CD4-positive, alpha-beta T cell treated with Interleukin-15 for 1 hour (primary cell): ENCODE results near the gene FLNB.
A peak's percentile ranks its signal among the peaks of the same experiment; 100 is the strongest.

Source experiments
- DNase-seq: peaks from one replicate; pipeline ENCODE4 v3.0.0-alpha.2; 2020

Gene FLNB

DNA sequence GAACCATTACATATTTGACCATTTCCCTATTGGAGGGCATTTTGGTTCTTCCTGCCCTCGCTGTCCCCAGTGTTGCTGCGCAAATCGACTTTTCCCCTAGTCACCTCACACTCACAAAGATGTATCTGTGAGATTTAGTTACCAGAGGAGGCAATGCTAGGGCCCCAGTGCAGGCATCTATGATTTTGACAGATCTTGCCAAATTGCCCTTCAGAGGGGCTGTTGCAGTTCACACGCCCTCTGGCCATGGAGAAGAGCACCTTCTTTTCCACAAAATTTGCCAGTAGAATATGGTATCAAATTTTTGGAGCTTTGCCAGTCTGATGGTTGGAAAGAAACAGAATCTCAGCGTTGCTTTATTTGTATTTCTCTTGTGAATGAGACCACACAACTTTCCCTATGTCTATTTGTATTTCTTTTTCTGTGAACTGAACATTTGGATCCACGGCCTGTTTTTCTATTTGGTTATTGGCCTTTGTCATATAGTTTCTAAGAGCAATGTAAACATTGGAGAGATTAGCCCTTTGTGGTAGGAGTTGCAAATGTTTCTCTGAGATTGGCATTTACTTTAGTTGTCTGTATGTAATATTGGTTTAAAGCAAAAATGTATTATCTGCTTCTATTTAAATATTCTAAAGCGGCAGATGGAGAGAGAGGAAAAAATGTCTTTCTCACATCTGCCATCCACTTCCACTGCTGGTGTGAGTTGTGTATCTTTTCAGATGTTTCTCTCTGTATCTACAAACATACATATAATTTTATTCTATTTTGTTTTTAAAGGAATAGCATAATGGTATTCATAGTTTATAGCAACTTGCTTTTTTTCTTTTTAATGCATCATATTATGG lies 136.5 kb downstream of the FLNB start:
- DNase-seq = no peak

DNA sequence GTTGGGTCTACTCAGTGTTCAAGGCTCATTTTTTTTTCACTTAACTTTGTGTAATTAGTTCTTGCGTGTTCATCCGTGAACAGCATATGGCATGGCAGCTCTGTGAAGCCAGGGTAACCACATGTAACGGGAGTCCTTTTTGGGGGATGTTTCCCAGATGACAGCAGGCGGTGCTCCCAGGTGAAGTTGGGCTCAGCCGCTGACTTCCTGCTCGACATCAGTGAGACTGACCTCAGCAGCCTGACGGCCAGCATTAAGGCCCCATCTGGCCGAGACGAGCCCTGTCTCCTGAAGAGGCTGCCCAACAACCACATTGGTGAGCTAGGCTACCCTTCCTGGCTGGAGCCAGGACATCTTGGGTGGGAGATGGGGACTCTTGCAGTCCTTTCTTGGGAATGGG lies 139.8 kb downstream of the FLNB start:
- DNase-seq = no peak

DNA sequence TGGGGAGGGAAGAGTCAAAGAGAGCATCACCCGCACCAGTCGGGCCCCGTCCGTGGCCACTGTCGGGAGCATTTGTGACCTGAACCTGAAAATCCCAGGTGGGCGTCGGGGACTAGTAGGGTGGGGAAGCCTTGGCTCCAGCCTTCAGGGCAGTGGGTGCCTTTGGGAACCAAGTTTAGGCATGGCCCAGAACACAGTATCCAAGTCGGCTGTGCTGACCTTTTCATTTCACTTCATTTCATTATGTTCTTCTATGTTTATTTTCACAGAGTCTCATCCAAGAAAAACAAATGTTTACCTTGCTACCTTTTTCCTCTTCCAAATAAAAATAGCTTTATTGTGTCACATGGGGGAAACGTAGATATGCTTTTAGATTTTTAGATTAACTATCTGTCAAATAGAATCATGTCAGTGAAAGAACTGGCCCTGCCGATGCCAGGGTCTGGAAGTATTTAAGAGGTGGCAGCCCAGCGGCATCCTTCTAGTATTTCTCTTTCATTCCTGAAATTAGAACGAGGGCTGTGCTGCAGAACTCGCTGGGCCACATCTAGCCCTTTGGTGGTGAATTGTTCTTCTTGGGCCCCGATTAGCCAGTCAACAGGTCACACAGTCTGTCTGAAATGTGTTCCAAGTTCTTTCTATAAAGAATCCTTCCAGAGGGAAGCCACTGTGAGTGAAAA lies 142.0 kb downstream of the FLNB start:
- no peak for DNase-seq

DNA sequence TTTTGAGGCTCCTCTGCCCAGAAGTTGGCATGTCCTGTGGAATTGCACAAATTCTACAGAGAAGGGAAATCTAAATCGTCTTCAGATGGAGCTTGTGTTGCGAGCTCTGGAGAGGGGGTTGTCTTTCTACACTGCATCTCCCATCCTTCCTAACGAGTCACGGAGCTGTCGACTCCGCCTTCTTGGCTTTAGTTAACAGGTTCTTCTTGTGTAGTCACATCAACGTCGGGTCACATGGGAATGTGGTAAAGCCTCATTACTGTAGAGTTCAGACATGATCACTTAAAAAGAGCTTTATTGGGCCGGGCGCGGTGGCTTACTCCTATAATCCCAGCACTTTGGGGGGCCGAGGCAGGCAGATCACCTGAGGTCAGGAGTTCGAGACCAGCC lies 142.6 kb downstream of the FLNB start:
- no peak for DNase-seq

DNA sequence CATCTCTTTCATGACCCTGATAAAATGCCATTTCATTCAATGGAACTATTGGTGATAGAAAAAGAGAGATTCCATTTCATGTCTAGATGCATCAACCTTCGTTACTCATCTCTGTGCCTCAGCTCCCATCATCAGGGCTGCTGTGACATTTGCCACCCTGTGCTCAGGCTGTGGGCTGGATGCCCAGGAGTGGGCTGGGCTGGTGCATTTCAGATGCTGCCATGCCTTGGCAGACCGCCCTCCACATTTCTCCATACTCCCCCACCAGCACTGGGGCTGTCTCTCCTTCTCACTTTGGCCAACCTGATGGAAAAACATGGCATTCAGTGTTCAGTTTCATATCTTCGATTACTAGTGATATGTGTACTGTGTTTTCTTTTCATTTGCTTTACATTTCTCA lies 143.4 kb downstream of the FLNB start:
- DNase-seq = no peak

DNA sequence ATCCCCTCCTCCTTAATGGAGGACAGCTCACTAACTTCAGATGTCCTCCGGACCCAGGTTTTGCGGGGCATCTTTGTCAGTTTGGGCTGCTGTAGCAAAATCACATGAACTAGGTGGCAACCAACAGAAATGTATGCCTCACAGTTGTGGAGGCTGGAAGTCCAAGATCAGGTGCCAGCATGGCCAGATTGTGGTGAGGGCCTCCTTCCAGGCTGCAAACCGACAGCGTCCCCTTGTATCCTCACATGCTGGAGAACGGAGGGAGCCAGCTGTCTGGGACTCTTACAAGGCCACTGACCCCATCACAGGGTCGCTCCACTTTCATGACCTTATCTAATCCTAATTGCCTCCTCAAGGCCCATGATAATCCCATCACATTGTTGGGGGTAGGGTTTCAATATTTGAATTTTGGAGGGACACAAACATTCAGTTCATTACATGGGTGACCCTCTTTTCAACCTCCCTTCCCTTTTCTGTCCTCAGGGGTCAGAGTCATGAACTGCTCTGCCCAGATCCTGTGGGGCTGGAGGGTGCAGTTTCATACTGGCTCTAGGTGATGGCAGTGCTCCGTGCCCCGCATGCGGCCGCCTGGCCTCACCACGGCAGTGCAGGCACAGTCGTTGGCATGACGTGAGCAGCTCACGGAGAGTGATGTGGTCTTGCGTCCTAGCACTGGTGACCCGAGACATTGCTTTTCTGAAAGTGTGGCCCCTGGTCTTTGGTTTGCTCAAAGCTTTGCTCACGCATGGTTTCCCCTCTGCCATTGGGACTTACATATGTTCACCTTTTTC lies 144.2 kb downstream of the FLNB start:
- no peak for DNase-seq

DNA sequence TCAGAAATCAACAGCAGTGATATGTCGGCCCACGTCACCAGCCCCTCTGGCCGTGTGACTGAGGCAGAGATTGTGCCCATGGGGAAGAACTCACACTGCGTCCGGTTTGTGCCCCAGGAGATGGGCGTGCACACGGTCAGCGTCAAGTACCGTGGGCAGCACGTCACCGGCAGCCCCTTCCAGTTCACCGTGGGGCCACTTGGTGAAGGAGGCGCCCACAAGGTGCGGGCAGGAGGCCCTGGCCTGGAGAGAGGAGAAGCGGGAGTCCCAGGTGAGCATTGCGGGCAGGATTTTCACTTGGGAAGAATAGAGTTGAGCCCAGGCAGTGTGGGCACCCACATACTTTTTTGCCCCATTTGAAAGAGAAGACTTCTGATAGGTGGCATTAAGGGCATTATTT lies 145.1 kb downstream of the FLNB start:
- DNase-seq = no peak

DNA sequence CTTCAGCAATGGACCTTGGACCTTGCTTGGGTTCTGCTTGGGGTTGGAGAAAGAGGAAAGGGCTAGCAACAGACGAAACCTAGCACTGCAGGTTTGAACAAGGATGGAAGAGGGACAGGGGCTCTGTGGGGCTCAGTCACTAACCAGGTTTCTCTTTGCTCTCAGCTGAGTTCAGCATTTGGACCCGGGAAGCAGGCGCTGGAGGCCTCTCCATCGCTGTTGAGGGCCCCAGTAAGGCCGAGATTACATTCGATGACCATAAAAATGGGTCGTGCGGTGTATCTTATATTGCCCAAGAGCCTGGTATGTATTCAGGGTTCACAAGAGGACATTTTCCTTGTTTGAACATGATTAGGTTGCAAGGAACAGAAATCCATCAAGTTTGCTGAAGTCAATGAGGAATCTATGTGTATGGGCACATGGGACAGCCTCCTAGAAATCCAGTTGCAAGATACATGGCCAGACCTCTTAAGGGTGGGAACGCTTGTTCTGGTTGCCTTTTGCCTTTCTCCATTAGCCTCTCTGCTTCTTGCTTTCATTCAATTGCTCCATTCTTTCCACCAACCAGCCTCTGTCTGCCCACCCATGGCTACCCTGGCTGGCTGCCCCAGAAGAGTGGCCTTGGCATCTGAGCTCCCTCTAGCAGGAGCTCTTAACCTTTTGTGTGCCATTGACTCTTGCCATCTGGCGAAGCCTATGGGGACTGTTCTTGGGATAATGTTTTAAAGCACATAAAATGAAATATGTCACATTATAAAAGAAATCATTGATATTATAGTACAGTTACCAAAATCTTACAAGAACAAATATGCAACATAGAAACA lies 146.6 kb downstream of the FLNB start:
- no peak for DNase-seq

DNA sequence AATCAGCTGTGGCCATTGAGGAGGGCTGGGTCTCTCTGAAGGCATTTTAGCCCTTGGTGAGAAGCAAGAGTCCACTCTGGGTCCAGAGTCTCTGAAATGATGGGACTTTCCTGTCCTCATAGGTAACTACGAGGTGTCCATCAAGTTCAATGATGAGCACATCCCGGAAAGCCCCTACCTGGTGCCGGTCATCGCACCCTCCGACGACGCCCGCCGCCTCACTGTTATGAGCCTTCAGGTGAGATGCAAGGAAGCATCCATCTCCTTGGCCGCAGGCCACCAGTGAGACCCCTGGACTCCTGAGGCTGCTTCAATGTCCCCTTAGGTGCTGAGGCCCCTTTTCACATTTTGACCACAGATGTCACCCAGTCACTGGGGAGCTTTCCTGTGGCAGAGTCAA lies 147.6 kb downstream of the FLNB start:
- DNase-seq = no peak

DNA sequence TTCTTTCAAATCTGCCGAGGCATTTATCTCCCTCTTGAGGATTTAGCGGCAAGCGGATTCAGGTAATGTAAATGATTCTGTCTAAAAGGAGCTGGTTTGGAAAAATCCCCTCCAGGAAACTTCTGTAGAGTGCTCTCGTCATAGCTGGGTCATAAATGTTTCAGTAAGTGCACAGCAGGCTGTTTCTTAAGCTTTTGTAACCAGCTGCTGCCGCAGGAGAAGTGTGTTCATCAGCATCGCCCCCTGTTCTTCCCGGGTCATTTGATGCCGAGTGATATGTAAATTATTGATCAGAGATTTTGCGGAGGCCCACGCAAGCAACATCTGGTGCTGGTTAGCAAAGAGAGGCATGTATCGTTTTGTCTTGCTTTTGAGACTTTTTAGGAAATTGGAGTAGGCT lies 149.5 kb downstream of the FLNB start:
- DNase-seq = no peak

DNA sequence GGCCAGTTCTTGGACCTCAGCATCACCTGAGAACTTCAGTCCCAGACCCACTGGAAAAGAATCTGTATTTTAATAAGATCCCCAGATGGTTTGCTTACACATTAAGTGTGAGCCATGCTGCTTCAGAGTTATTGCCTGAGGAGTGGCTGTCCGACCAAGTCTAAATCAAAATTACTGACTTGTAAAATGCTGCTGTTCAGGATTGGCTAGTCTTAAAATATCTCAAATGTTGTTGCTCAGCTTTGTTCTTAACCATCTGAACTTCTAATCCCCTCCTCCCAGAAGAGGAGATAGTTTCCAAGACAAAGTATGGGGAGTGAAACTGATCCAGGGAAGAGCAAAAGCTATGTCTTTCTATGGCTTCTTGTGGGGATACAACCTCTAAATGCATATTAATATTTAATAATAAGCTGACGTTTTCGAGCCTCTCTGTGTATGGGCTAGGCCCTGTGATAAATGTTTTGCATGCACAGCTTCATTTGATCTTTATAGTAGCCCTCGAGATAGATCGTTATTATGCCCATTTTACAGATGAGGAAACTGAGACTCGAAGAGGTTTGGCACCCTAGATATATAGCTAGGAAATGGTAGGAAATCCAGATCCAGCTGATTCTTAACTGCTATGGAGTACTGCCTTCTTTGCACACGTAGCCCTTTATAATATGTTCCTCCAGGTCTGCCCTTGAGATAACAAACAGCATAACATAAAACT lies 150.4 kb downstream of the FLNB start:
- no peak for DNase-seq

DNA sequence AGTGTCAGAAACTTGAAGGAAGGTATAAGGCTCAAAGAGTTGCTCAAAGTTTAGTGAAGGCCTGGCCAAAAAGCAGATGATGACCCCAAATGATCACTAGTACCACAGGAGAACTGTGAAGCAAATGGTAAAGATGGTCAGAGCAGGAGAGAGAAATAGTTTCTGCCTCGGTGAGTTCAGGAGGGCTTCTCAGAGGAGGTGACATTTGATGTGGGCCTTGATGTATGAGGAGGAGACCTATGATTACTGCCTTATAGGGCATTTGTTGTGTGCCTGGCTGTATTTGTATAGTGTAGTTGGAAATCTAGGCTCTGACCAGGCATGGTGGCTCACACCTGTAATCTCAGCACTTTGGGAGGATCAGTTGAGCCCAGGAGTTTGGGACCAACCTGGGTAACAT lies 152.2 kb downstream of the FLNB start:
- no peak for DNase-seq

DNA sequence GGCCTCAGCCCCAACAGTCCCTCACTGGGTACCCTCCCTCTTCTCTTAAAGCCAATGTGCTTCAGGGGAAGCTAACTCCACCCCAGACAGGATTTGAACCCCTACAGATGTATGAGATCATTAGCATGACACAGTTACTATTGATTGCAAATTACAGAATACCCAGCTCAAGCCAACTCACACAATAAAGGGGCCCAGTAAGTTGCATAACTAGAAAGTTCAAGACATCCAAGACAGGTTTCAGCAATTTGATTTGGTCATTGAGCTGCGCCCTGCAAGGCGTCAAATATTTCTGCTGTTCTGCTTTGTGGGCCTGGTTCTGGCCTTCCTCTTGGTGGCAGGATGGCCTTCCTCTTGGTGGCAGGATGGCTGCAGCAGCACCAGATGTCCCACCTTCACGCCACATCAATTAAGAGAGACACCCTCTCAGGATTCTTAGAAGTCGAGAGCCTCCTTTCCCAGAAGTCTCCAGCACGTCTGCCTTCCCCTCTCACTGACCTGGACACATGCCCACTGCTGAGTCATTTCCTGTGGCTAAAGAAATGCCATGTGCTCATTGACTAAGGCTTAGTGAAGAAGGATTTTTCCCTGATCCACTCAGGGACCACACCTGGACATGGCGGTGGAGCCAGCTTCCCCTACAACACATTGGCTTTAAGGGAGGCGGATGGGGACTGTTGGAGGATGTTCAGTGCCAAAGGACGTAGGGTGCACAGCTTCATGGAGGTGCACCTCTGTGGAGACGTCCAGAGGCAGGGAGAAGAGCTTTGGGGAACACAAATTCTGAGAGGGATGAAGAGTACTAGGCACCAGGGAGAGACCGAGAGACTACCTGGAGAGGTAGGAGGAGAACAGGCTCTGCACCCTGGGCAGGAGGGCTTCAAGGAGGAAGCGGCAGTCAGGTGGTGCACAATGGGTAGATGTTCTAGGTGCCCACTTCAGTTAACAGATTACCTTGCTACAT lies 153.5 kb downstream of the FLNB start:
- DNase-seq = no peak

DNA sequence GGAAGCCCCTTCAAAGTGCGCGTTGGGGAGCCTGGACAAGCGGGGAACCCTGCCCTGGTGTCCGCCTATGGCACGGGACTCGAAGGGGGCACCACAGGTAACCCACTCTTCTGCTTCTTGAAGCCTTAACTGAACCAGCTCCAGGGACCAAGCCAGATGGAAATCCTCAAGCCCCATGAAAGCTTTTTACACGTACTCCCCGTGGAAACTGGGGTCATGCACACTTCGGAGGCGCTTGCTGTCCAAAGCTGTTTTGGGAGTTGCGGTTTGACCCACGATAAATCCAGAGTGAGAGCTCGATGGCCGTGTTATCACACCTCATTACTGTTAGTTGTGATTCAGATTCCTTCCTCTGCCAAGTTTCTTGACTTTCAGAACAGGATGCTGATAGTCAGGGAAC lies 155.0 kb downstream of the FLNB start:
- DNase-seq = no peak

DNA sequence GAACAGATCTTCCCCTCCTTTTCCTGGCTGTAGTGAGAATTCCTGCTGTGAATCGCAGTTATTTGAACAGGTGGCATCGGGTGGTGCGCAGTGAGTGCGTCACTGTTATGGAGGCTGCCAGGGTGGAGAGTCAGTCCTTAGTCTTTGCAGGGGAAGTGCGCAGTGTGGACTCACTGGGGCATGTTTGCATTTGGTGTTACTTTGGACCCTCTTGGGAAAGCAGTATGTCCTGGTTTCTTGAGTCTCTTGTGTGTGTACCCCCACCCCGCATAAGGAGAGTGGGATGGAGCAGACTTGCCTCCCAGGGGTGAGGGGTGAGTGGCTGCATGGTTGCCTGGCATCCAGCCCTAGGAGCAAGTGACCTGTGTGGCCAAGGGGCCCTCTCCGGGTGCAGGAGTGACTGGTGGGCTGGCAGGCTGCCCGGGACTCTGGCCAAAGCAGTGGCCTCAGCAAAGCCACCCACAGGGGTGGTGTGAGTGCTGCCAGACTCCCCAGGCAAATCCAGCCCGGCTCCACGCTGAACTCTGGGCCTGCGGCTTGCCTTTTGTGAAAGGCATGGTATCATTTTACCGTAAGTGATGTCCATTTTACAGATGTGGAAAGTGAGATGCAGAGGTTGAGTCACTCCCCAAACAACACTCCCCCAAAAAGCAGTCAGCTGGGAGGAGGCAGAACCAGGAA lies 156.1 kb downstream of the FLNB start:
- no peak for DNase-seq

DNA sequence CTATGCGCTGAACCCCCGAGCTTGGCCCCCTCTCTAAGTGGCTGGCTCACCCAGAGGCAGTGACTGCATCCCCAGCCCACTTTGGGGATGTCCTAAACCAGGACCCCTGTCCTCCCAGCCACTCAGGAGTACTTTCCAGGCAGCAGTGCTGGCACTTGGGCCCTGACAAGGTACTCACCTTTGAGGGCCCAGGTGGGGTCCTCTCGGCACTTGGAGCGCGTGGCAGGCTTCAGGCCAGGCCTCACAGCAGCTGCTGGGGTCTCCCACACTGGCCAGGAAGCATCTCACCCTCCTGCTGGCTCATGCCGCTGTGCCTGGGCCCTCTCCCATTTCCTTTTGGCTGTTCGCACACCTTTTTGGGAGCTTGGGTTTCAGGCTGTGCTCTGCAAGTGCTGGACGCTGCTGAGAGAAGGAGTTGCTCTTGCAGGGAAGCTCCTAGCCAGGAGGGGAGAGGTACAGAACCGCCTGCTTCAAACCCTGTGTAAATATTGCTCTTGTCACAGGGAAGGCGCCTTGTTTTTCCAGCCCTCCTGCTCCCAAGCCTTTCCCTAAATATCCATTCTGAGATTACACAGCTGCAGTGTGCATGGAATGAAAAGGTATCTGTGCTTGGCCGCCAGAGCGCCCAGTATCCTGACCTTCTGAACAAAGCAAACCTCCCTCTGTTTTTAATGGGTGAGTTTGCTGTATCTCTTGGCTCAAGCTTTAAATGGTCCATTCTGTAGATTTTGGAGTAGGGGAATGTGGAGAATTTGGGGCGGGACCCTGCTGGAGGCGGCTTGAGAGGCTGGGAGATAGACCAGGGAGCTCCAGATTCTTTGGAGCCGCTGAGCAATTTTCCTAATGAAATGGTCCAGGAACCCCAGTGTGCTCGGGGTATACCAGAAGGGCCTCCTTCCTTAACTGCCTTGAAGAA lies 156.9 kb downstream of the FLNB start:
- DNase-seq = no peak

DNA sequence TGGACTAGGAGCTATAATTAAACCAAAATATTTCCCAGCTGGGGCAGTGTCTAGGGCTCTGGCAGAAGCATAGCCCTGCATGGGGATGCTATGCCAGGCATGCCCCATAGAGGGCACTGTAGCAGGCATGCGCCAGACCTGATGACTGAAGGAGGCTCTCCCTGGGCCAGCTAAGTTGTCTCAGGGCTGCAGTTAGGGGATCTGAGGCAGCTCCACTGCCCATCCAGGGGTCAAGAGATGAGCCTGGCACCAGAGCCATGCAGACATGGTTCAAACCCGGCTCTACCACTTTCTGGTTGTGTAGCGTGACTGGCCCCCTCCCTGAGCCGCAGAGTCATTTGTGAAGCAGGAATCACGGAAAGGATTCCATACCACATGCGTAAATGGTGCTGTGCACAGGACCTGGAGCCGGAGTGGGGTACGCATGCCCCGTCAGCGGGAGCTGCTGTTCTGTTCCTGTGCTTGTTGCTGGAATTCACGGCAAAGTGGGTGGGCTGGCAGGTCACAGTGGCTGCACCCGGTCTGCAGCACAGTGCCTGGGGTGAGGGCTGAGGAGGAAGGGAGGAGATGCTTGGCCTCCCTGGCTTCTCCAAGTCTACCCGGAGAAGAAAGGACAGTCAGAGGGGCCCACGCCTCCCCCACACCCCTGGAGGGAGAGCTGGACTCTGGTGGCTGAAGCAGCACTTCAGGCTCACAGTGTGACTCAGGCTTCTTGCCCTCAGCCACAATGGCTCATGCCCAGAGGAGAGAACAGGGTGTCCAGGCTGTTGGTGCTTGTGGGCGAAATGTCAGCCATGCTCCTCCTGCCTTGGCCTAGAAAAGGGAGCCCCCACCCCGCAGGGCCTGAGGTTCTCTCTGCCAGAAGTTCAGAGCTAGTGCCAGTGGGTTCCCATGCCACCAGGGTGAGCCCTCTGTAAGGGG lies 159.5 kb downstream of the FLNB start:
- DNase-seq = peak; percentile 42

DNA sequence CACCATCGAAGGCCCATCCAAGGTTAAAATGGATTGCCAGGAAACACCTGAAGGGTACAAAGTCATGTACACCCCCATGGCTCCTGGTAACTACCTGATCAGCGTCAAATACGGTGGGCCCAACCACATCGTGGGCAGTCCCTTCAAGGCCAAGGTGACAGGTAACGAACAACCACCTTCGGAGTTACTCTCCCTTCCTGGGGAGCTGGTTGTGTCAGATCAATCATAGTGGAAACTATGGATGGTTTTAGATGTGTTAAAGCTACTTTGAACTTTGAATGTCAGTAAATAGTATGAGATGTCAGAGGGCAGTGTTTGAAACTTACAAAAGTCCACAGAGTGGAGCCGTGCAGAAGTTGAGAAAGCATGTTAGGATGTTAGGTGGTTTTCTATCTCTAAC lies 160.3 kb downstream of the FLNB start:
- no peak for DNase-seq
